Stimulated activated CD4-positive, alpha-beta T cell treated with anti-CD3 and anti-CD28 coated beads, Interleukin-15, amount 100 ng/mL, for 48 hours (primary cell): Measurements from ENCODE around the gene L1TD1.
"Not testable (repeated sequence)": the region's sequence is repeated elsewhere in the genome, so short reads cannot be mapped to it uniquely, and the experiment has no call there.

Experiments
- DNase-seq, 2 donors: peaks; one replicate each; pipeline ENCODE4 v3.0.0-alpha.2; 2020; ENCODE audit warnings: low read depth in 2 of 2

L1TD1 gene

GRCh38 chr1:62237361-62237760 is 42.7 kb downstream of the L1TD1 start:
- no peak for DNase-seq

GRCh38 chr1:62237950-62238374 is 43.3 kb downstream of the L1TD1 start:
- DNase-seq, result no peak

- no peak for DNase-seq
These were observed 43.9 kb downstream of the L1TD1 start for GRCh38 chr1:62238507-62238906.

- not testable (repeated sequence) for DNase-seq
These were observed 45.2 kb downstream of the L1TD1 start for GRCh38 chr1:62239652-62240403.

- no peak for DNase-seq
These were observed 46.2 kb downstream of the L1TD1 start for GRCh38 chr1:62240651-62241370.

GRCh38 chr1:62241371-62242131 is 46.9 kb downstream of the L1TD1 start:
- no peak for DNase-seq

GRCh38 chr1:62244380-62244779 is 49.7 kb downstream of the L1TD1 start:
- not testable (repeated sequence) for DNase-seq

GRCh38 chr1:62245201-62245600 is 50.6 kb downstream of the L1TD1 start:
- DNase-seq, result no peak

GRCh38 chr1:62247391-62248168 is 52.9 kb downstream of the L1TD1 start:
- no peak for DNase-seq

GRCh38 chr1:62250126-62250726 is 55.6 kb downstream of the L1TD1 start:
- no peak for DNase-seq

GRCh38 chr1:62259551-62259950 is 64.9 kb downstream of the L1TD1 start:
- no peak for DNase-seq

GRCh38 chr1:62260688-62261087 is 66.0 kb downstream of the L1TD1 start:
- DNase-seq, result no peak
